ENCODE measurements around the gene TANGO2.
A peak's percentile ranks its signal among the peaks of the same experiment; 100 is the strongest.

The TANGO2 gene

GRCh38 chr22:20027966-20028854, 7.3 kb downstream of the TANGO2 start:
- no peak for DNase-seq (ENCODE audit: low spot score)

GRCh38 chr22:20028855-20029549, 8.1 kb downstream of the TANGO2 start:
- DNase-seq (ENCODE audit: low spot score) = peak; percentile 75

- DNase-seq (ENCODE audit: low spot score) = no peak
These were observed 8.8 kb downstream of the TANGO2 start for GRCh38 chr22:20029550-20030225.

- DNase-seq (ENCODE audit: low spot score) = no peak
These were observed 11.0 kb downstream of the TANGO2 start for GRCh38 chr22:20031732-20032406.

GRCh38 chr22:20032407-20032991, 11.6 kb downstream of the TANGO2 start:
- no peak for DNase-seq (ENCODE audit: low spot score)

DNA sequence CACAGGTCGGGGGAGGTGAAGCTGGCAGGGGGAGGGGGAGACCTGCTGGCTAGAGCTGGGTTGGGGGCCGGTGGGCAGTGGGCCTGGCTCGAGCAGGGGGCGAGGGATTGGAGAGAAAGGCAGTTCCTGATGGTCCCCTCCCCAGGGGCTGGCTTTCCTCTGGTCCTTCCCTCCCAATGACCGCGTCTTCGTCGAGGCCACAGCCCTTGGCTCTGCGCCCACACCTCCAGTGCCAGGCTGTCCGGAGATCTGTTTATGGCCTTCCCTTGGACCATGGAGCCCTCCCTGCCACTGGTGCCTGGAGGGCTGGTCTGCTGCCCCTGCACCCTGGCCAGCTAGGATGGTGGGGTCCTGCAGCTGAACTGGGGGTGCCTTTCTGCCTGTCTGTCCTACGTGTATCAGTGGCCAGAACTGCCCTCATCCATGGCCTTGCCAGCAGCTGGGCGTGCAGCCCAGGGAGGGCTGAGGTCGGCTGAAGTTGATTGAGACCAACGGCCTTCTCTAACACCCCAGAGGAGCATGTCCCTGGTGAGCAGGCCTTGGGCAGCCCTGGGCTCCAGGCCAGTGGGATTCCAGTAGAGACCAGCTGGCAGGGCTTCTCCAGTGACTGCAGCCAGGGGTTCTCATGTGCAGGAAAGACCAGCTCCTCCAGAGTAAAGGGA, 12.3 kb downstream of the TANGO2 start:
- DNase-seq (ENCODE audit: low spot score) = peak; percentile 10

GRCh38 chr22:20034143-20034542, 13.2 kb downstream of the TANGO2 start:
- no peak for DNase-seq (ENCODE audit: low spot score)

DNA sequence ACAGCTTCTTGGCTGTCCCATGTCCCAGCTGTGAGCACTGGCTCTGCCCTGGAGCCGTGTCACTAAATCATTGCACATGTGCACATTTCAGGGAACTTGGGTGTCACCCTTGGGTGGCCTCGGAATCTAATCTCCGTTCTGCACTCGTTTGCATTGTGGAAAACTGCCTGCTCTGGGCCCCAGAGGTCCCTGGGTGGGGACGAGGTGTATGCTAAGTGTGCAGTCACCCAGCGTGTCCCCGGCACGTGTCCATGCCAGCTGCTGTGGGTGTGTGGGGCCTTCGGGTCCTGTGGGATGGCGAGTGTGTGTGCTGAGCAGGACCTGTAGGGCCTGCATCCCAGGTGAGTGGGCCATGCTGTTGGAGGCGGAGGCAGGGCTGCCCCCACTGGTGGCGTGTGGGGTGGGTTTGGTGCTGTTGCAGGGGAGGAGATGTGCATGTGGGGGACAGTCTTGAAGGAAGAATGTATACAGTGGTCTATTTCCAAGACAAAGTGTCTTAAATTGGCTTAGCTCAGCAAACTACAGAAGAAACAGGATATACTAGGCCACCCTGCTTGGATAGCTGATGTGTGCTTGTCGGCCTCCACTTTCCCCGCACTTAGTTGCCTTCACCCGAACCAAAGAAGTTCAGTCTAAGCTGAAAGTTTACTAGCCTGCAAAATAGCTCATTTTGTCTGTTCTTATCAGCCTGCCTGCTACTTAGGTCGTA, 14.6 kb downstream of the TANGO2 start:
- no peak for DNase-seq (ENCODE audit: low spot score)

GRCh38 chr22:20036084-20036482, 15.2 kb downstream of the TANGO2 start:
- no peak for DNase-seq (ENCODE audit: low spot score)

DNA sequence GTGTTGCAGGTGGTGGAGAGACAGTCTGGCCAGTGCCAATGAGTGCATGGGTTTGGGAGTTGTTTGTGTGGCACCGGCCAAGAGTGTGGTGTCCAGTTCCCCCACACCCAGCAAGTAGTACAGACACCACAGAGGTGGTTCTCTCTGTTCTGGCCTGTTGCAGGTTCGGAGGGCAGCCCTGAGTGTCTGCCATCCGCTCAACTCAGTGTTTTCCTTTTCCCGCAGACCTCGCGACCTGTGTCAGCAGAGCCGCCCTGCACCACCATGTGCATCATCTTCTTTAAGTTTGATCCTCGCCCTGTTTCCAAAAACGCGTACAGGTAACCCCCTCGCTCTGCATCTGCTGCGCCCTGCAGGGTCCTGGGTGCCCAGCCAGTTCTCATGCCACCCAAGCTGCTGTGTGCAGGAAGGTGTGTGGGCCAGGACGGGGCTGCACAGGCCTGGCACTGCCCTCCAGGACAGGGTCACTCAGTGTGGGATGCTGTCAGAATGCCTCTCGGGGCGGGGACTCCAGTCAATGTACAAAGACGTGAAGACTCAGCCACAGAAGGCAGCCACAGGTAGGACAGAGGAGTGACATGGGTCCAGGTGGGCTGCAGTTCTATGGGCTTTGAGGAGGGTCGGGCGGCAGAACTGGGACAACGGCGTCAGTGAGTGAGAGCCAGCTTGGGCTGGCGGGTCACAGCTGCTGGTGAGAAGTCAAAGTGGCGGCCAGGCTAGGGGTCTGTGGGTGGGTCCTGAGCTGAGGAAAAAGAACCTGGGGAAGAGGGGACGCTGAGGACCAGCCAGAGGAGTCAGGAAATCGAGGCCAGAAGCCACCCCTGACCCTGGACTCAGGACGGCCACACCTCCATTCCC, 15.9 kb downstream of the TANGO2 start:
- DNase-seq (ENCODE audit: low spot score) = no peak

- no peak for DNase-seq (ENCODE audit: low spot score)
These were observed 16.5 kb downstream of the TANGO2 start for GRCh38 chr22:20037419-20037818.

GRCh38 chr22:20038574-20038973, 17.7 kb downstream of the TANGO2 start:
- no peak for DNase-seq (ENCODE audit: low spot score)

DNA sequence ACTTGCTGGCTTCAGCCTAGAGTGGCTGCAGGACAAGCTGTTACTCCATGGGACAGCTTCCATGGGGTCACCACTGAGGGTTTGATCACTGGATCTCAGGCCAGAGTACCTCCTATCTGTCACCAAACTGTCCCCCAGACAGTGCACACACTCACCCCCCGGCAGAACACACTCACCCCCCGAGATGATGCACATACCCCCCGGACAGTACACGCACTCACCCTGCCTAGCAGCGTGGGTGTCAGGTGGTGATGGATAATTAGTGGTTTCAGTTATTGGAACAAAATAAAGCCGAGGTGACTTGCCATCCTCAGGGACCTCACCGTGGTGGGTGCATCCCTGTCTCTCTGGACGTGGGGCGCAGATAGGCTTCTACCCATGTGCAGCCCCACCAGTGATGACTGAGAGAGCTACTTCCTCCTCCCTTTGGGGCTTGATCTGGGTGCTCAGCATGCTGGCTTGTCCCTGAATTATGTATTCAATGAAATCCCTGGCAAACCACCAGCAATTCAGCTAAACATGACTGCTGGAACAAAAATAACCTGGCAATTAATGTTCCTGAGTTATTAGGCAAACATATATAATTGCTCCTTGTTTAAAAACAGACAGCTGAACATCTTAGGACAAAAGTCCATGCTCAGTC, 18.9 kb downstream of the TANGO2 start:
- no peak for DNase-seq (ENCODE audit: low spot score)

DNA sequence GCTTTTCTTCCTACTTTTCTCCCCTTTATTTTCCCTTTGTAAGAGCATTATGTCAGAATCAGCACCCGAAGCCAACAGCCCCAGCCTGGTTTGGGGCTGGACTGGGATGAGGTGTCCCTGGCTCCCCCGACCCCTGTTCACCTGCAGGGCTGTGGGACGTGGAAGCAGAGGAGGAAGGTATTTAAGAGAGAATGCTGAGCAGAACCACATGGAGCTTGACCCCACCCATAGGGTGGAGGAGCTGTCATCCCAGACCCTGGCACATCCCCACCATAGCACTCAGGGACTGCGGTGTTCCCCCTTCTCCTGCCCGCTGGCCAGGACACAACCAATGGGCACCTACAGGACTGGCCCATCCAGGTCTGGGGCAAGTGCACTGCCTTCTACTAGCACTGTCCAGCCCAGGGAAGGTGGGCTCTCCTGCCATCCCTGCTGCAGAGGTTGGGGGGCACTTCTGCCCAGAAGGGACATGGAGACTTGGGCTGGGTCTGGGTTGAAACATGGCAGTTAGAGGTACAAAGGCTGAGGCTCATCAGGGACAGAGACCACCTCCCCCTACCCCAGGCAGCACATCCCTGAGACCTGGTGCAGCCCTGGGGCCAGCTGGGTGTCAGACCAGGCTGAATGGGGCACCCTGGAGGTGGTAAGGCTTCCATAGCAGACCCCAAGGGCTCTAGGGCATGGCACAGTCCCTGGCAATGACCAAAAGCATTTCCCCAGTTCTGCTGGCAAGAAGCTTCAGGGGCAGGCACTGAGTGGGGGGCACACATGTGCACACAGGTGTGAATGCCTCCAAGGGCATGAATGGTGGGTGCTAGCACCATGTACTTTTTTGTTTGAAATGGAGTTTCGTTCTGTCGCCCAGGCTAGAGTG, 19.7 kb downstream of the TANGO2 start:
- no peak for DNase-seq (ENCODE audit: low spot score)

DNA sequence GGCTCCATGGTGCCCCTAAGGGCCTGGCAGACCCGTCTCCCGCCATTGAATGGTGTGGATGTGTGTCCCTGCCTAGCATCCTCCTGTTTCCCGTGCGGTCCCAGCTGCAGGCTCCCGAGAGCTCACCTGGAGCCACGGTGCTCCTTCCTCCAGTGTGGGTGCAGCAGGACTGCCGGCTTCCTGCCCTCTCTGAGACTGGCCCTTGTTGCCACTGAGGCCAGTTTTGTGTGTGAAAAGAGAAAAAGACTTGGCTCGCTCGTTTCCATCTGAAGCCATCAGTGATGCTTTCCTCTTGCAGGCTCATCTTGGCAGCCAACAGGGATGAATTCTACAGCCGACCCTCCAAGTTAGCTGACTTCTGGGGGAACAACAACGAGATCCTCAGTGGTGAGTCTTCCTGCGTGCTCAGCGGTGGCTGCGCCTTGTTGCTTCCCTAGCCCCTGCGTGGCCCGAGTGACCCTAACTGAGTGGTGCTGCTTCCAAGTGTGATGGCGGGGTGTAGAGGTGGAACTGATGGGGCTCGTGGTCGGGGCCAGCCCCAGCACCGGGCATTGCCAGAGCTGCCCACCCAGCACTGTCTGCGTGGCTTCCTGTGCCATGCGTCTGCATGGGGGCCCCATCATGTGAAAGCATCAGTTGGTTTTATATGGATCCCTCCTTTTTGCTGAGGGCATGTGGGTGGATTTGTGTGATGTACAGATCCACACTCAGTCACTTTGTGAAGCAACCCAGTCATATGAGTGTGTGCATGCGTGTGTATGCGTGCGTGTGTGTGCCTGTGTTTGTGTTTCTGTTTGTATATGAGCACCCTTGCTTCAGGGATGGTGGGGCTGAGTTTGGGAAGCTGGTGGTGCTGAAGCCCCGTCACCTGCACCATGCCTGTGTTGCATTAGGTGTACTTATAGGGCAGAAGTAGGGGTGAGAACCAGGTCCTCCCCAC, 22.4 kb downstream of the TANGO2 start:
- no peak for DNase-seq (ENCODE audit: low spot score)

GRCh38 chr22:20043997-20044342, 23.1 kb downstream of the TANGO2 start:
- no peak for DNase-seq (ENCODE audit: low spot score)

- no peak for DNase-seq (ENCODE audit: low spot score)
These were observed 23.7 kb downstream of the TANGO2 start for GRCh38 chr22:20044495-20045151.

Data from cerebellar cortex (tissue), 1 donor.